Mononuclear cell (primary cell): ENCODE measurements around the gene MARK1. TPM values are rescaled to one million over a fixed set of nuclear protein-coding genes. Genes with fewer than 3 reads are reported as not detected.

Experiments
- H3K27me3 ChIP-seq: 2 replicates; pipeline ENCODE4 v1.6.0; 2011; ENCODE audit warnings: low read length, control low read depth; ENCODE audit not compliant: insufficient read depth
- H3K4me1 ChIP-seq: 2 replicates; pipeline ENCODE4 v1.5.1; 2011; ENCODE audit warnings: mild to moderate bottlenecking, low read length, control low read depth; ENCODE audit not compliant: insufficient read depth
- H3K4me3 ChIP-seq: 2 replicates; pipeline ENCODE4 v1.5.1; 2011; ENCODE audit warnings: mild to moderate bottlenecking, low read length, moderate library complexity
- H3K9me3 ChIP-seq: 2 replicates; pipeline ENCODE4 v1.5.1; 2011; ENCODE audit warnings: low read depth, mild to moderate bottlenecking, control low read depth, low read length
- total RNA-seq: library from RNA; depleted of rRNA; stranded (reverse); fragments of >200 nt; gene quantifications from one replicate; pipeline ENCODE4 v1.2.3, GENCODE V29; 2012

MARK1 gene
- total RNA-seq, 1 donor, result under 0.01 TPM

- H3K9me3 ChIP-seq, result no peaks in the 10 kb centered on the region
- H3K4me3 ChIP-seq, result no peak overlapping the region
- H3K4me1 ChIP-seq, result peaks cover 12% of the 10 kb centered on the region
- H3K27me3 ChIP-seq, result peaks cover 3% of the 10 kb centered on the region
Observed at GRCh38 chr1:220699044-220699443, 171.1 kb downstream of the MARK1 start.

- no peaks in the 10 kb centered on the region for H3K9me3 ChIP-seq
- H3K27me3 ChIP-seq, result peaks cover 3% of the 10 kb centered on the region
- H3K4me3 ChIP-seq, result no peak overlapping the region
- H3K4me1 ChIP-seq, result peaks cover 12% of the 10 kb centered on the region
Observed at GRCh38 chr1:220700556-220701179, 172.7 kb downstream of the MARK1 start.

- no peaks in the 10 kb centered on the region for H3K9me3 ChIP-seq
- peaks cover 3% of the 10 kb centered on the region for H3K27me3 ChIP-seq
- peaks cover 12% of the 10 kb centered on the region for H3K4me1 ChIP-seq
- H3K4me3 ChIP-seq, result no peak overlapping the region
Observed at GRCh38 chr1:220701974-220702373, 174.0 kb downstream of the MARK1 start.

- Histone ChIP-seq H3K27me3 (peaks cover 3% of the 10 kb centered on the region), H3K4me3 (no peak overlapping the region), H3K9me3 (no peaks in the 10 kb centered on the region), H3K4me1 (peaks cover 12% of the 10 kb centered on the region)
Observed at GRCh38 chr1:220702733-220703270, 174.9 kb downstream of the MARK1 start.

GRCh38 chr1:220703305-220703704 is 175.4 kb downstream of the MARK1 start:
- Histone ChIP-seq H3K27me3 (peaks cover 3% of the 10 kb centered on the region), H3K4me3 (no peak overlapping the region), H3K9me3 (no peaks in the 10 kb centered on the region), H3K4me1 (peaks cover 12% of the 10 kb centered on the region)

- Histone ChIP-seq H3K9me3 (no peaks in the 10 kb centered on the region), H3K4me1 (peaks cover 15% of the 10 kb centered on the region), H3K27me3 (peaks cover 3% of the 10 kb centered on the region), H3K4me3 (no peak overlapping the region)
Observed at GRCh38 chr1:220705782-220706181, 177.8 kb downstream of the MARK1 start.

- Histone ChIP-seq H3K9me3 (no peaks in the 10 kb centered on the region), H3K4me3 (no peak overlapping the region), H3K27me3 (peaks cover 3% of the 10 kb centered on the region), H3K4me1 (peaks cover 21% of the 10 kb centered on the region)
Observed at GRCh38 chr1:220706480-220706879, 178.5 kb downstream of the MARK1 start.

GRCh38 chr1:220707160-220707559 is 179.2 kb downstream of the MARK1 start:
- H3K27me3 ChIP-seq, result peaks cover 3% of the 10 kb centered on the region
- H3K4me1 ChIP-seq, result peaks cover 17% of the 10 kb centered on the region
- H3K4me3 ChIP-seq, result no peak overlapping the region
- no peaks in the 10 kb centered on the region for H3K9me3 ChIP-seq

- H3K4me1 ChIP-seq, result peaks cover 10% of the 10 kb centered on the region
- H3K27me3 ChIP-seq, result no peaks in the 10 kb centered on the region
- H3K9me3 ChIP-seq, result no peaks in the 10 kb centered on the region
- no peak overlapping the region for H3K4me3 ChIP-seq
Observed at GRCh38 chr1:220708244-220708643, 180.3 kb downstream of the MARK1 start.

- Histone ChIP-seq H3K4me3 (no peak overlapping the region), H3K9me3 (no peaks in the 10 kb centered on the region), H3K4me1 (peaks cover 10% of the 10 kb centered on the region), H3K27me3 (no peaks in the 10 kb centered on the region)
Observed at GRCh38 chr1:220708936-220709801, 181.2 kb downstream of the MARK1 start.

- Histone ChIP-seq H3K9me3 (no peaks in the 10 kb centered on the region), H3K4me3 (no peak overlapping the region), H3K27me3 (no peaks in the 10 kb centered on the region), H3K4me1 (peaks cover 10% of the 10 kb centered on the region)
Observed at GRCh38 chr1:220710333-220710732, 182.4 kb downstream of the MARK1 start.

GRCh38 chr1:220711056-220711809 is 183.3 kb downstream of the MARK1 start:
- Histone ChIP-seq H3K27me3 (no peaks in the 10 kb centered on the region), H3K9me3 (no peaks in the 10 kb centered on the region), H3K4me3 (no peak overlapping the region), H3K4me1 (peaks cover 10% of the 10 kb centered on the region)
